Measurements from ENCODE around the gene NPW.

Gene NPW

GRCh38 chr16:2048116-2048543, 28.5 kb downstream of the NPW start:
- DNase-seq (ENCODE audit: low read depth, low spot score): no peak

DNA sequence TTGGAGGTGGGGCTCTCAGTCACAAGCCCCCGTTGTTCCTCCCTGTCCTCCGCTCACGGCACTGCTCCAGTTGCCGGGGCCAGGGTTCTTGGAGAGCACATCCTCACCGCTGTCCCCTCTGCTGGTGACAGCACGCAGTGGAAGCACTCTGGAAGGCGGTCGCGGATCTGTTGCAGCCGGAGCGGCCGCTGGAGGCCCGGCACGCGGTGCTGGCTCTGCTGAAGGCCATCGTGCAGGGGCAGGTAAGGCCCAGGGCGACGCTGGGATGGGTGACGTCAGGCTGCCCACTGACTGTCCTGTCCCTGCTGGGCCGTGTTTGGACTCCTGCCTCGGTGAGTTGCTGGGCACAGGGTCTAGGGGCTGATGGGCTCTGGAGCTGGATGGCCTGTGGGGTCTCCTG, 33.6 kb downstream of the NPW start:
- DNase-seq (ENCODE audit: low read depth, low spot score): no peak

- no peak for DNase-seq (ENCODE audit: low read depth, low spot score)
These were observed 34.3 kb downstream of the NPW start for GRCh38 chr16:2053897-2054296.

GRCh38 chr16:2054543-2055245, 35.1 kb downstream of the NPW start:
- DNase-seq (ENCODE audit: low read depth, low spot score): no peak

- no peak for DNase-seq (ENCODE audit: low read depth, low spot score)
These were observed 36.5 kb downstream of the NPW start for GRCh38 chr16:2056077-2056476.

GRCh38 chr16:2056681-2057407, 37.3 kb downstream of the NPW start:
- no peak for DNase-seq (ENCODE audit: low read depth, low spot score)

GRCh38 chr16:2057438-2057837, 37.9 kb downstream of the NPW start:
- DNase-seq (ENCODE audit: low read depth, low spot score): no peak

DNA sequence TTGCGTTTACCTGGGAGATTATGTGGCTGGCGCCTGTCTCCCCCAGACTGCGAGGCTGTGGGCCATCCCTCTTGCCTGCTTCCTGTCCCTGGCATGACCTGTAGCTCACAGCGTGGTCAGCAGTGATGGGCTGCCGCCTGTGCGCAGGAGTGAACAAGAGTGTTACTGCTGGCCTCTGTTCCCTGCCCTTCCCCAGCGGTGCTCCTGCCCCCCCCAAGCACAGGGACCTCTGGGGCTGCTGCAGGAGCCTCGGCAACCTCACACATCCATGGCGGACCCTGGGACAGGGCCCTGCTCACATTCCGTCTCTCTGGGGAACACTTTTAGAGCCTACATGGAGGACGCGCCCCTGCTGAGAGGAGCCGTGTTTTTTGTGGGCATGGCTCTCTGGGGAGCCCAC, 38.8 kb downstream of the NPW start:
- no peak for DNase-seq (ENCODE audit: low read depth, low spot score)

DNA sequence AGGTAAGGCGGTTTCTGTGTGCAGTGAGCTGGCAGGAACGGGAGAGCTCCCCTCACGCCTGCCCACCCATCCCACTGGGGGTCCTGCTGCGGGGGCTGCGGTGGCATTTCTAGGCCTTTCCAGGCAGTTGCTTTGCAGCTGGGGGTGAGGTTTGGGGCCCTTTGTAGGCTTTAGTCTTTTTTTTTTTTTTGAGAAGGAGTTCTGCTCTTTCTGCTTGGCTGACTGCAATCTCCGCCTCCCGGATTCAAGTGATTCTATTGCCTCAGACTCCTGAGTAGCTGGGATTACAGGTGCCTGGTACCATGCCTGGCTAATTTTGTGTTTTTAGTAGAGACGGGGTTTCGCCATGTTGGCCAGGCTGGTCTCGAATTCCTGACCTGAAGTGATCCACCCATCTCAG, 39.3 kb downstream of the NPW start:
- no peak for DNase-seq (ENCODE audit: low read depth, low spot score)

DNA sequence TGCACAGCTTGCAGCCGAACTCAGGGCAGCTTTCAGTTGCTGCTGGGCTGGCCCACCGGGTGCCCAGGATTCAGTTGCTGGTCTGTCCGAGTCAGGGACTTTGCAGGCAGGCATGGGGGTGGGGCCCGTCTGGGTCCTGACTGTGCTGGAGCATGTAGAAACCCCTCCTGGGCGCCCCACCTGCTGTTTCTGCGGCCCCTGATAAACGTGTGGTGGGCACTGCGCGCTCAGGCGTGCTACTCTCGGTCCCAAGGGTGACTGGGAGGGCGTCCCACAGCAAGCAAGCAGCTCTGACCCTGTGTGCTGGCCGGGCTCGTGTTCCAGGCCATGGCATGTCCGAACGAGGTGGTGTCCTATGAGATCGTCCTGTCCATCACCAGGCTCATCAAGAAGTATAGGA, 40.8 kb downstream of the NPW start:
- no peak for DNase-seq (ENCODE audit: low read depth, low spot score)

DNA sequence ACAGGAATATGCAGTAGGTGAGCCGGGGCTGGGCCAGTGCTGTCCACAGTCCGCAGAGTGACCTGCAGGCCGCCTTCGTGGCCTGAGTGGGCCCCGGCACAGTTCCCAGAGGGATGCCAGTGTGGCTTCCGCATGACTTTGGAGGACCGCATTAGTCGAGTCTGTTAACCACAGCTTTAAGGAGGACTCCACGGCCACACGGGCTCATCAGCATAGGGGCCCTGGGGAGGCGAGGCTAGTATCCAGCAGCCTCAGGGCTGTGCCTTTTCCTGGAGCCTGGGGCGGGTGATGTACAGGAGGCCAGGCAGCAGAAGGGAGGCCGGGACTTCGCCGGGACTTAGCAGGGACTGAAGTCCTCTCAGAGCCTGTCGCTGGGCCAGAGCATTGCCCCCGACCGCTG, 41.4 kb downstream of the NPW start:
- no peak for DNase-seq (ENCODE audit: low read depth, low spot score)

DNA sequence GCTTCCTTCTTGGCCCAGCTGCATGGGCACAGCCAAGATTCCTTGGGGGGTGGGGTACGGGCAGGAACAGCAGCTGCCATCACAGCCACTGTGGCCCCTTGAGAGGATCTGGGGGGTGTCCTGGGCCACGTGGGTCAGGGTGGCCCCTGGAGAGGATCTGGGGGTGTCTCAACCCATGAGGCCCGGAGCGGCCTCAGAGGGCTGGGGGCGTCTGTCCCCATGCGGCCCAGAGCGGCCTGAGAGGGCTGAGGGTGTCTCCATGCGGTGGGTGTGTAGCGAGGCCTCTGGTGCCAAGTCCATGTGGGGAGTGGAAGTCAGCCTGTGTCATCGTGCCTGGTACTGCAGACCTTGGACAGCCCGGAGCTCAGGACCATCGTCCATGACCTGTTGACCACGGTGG, 41.9 kb downstream of the NPW start:
- no peak for DNase-seq (ENCODE audit: low read depth, low spot score)

GRCh38 chr16:2062801-2063200, 43.2 kb downstream of the NPW start:
- DNase-seq (ENCODE audit: low read depth, low spot score): no peak

GRCh38 chr16:2063861-2064260, 44.3 kb downstream of the NPW start:
- DNase-seq (ENCODE audit: low read depth, low spot score): no peak

DNA sequence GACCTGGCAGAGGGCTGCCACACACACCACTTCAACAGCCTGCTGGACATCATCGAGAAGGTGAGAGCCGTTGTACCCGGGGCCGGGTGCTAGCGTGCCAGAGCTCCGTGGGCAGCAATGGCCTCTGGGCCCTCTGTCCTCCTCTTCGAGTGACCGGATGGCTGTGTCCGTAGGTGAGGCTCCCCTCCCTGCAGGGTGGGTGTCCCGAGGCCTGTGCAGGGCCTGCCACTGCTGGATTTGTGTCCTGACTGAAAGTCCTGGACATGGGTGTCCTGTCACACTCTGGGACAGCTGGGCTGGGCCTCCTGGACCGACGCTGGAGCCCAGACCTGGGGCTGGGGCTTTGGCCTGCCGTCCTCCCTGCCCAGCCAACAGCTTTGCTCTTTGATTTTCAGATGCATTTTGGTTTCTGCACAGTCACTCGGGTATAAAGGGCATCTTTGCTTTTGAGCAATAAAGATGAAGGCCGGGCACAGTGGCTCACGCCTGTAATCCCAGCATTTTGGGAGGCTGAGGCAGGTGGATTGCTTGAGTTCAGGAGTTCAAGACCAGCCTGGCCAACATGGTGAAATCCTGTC, 44.9 kb downstream of the NPW start:
- DNase-seq (ENCODE audit: low read depth, low spot score): no peak

DNA sequence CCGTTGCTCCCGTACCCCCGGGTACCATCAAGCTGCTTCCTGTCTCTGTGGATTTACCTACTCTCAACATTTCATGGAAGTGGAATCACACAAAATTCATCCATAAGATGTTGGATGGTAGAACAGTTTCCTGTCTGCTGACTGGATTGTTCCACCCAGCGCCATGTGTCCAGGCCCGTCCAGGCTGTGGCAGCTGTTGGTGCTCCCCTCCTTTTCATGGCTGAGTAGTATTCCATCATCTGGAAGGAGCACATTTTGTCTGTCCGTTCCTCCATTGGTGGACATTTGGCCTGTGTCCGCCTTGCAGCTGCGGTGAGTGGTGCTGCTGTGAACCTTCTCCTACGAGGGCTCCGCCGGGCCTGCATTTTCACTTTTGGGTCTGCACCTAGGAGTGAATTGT, 46.6 kb downstream of the NPW start:
- DNase-seq (ENCODE audit: low read depth, low spot score): no peak
